Fibroblast of lung (primary cell): ENCODE measurements around the gene CYP11A1.

ENCODE experiments used
- CTCF ChIP-seq, 2 donors: IDR thresholded peaks in 1 of 2; conservative IDR thresholded peaks in 1 of 2; 1 replicate in 1 of 2; 2 replicates in 1 of 2; pipeline ENCODE4 v1.5.1; 2011 to 2012; ENCODE audit warnings: low read length in 2 of 2, control low read depth in 1 of 2, inconsistent platforms in 1 of 2, low read depth in 1 of 2, mild to moderate bottlenecking in 1 of 2
- EZH2 ChIP-seq: IDR thresholded peaks from 2 replicates; pipeline ENCODE4 v1.5.1; 2012; ENCODE audit warnings: low read length, control low read depth, mild to moderate bottlenecking; ENCODE audit errors: missing control alignments

- TF ChIP-seq CTCF (conservative IDR thresholded peaks at IDR 0.05 in 1 of 2, IDR thresholded peaks at IDR 0.05 in 1 of 2; ENCODE audit: low read depth in 1 of 2, low read length in 2 of 2) (no peak), EZH2 (no peak)
Observed at GRCh38 chr15:74330861-74331408, 36.5 kb downstream of the CYP11A1 start.
